Stimulated activated CD8-positive, alpha-beta memory T cell treated with anti-CD3 and anti-CD28 coated beads, Interleukin-15, amount 100 ng/mL, for 4 hours (primary cell): ENCODE results near the gene SMARCA5.

ENCODE experiments used
- DNase-seq, 2 donors: peaks; one replicate each; pipeline ENCODE4 v3.0.0-alpha.2; 2020; ENCODE audit warnings: low read depth in 2 of 2

The SMARCA5 gene

DNA sequence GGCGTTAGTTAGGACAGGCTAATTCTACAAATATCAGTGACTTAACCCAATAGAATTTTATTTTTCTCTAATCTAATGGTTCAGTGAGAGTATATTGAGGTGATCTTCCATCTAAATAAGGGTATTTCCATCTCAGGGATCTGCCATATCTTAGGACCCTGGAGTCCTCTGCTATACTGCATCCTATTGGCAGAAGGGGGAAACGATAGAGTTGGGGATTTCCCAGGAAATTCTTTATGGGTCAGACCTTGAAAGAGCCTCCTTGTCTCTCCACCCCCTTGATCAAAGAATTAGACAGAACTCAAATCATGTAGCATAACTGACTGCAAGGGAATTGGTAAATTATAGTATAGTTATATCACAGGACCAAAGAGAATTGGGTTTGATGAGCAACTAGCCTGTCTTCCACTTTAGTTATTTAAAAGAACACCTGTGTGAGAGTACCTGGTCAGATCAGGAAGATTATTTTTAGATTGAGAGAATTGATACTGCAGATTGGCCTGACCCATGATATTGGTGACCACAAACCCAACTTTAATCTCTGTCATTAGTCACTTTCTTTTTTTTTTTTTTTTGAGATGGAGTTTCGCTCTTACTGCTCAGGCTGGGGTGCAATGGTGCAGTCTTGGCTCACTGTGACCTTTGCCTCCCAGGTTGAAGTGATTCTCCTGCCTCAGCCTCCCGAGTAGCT, 25.6 kb downstream of the SMARCA5 start:
- no peak for DNase-seq

DNA sequence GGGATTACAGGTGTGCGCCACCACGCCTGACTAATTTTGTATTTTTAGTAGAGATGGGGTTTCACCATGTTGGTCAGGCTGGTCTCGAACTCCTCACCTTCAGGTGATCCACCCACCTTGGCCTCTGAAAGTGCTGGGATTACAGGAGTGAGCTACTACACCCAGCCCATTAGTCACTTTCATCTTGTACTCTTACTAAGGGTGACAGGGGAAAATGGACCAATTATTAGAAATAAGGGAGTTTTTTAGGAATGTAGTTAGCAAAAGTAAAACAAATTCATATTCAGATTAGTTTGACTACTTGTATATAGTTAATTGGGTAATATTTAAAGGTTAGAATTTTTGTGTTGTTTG, 26.1 kb downstream of the SMARCA5 start:
- DNase-seq, result no peak

DNA sequence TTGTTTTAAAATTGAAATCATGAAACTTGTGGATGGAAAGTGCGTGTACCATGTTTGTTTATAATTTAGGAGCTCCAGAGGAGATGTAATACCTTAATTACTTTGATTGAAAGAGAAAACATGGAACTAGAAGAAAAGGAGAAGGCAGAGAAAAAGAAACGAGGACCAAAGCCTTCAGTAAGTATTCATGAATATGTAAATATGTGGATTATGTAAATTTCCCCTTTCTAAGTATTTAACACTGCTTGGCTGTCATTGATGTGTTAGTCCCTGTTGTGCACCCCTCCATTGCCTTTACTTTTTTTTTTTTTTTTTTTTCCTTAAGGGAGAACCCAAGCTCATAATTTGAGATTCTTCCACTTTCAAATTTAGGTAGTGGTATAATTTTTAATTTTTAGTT, 36.4 kb downstream of the SMARCA5 start:
- DNase-seq, result no peak

DNA sequence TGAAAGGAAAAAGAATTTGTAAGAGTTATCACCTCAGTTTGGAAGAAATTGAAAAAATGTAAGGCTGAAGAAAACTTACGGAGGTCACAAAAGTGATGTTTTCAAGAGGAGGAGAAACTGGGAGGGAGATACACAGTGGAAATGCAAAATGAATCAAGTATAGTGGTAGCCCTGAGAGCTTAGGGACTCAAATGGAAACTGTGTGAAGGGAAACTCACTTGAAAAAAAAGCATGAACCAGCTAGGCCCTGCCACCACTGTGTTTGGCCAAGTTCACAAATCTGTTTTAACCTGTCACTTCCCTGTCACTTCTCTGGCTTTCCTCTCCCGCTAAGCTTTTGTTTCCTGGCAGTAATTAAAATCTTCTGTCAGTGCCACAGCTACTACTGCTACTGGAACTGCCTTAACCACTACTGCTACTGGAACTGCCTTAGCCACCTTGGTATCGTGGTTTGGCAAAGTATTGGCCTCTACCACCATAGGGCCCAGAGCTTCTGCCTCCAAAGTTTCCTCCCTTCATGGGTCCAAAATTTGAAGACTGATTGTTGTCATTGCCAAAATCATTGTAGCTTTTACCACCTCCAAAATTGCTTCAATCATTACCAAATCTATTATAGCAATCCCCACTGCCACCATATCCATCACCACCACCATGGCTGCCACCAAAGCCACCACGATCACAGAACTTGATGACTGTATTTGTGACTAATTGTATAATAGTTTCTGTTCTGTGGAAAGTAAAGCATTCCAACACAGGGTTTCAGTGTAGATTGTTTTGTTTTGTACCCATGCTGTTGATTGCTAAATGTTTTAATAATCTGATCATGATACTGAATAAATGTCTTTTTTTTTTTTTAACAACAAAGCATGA, 41.5 kb downstream of the SMARCA5 start:
- DNase-seq, result no peak

DNA sequence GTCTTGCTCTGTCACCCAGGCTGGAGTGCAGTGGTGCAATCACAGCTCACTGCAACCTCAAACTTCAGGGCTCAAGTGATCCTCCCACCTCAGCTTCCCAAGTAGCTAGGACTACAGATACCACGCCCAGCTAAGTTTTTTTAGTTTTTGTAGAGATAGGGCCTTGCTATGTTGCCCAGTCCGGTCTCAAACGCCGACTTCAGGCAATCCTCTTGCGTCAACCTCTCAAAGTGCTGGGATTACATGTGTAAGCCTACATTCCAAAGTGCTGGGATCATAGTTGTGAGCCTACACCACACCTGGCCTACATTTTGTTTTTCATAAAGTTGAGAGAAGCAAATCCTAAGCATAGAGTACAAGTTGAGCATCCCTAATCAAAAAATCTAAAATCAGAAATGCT, 42.2 kb downstream of the SMARCA5 start:
- no peak for DNase-seq

DNA sequence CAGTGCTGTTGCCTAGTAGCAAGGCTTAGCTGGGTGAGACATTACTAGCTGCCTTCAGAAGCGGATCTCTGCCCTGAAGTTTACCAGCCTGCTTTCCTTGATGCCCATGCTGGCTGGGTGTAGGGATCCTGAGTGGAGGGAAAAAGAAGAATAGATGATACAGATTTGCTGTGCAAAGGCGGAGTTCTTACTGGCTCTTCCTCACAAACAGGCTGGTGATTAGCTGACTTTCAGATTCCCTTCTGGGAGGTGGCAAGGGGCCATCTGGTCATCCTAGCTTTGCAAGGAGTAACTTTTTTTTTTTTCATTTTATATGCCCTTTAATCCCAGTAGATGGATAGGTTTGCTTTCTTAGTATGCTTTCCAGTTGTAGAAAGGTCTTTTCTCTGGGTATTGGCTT, 44.8 kb downstream of the SMARCA5 start:
- no peak for DNase-seq

DNA sequence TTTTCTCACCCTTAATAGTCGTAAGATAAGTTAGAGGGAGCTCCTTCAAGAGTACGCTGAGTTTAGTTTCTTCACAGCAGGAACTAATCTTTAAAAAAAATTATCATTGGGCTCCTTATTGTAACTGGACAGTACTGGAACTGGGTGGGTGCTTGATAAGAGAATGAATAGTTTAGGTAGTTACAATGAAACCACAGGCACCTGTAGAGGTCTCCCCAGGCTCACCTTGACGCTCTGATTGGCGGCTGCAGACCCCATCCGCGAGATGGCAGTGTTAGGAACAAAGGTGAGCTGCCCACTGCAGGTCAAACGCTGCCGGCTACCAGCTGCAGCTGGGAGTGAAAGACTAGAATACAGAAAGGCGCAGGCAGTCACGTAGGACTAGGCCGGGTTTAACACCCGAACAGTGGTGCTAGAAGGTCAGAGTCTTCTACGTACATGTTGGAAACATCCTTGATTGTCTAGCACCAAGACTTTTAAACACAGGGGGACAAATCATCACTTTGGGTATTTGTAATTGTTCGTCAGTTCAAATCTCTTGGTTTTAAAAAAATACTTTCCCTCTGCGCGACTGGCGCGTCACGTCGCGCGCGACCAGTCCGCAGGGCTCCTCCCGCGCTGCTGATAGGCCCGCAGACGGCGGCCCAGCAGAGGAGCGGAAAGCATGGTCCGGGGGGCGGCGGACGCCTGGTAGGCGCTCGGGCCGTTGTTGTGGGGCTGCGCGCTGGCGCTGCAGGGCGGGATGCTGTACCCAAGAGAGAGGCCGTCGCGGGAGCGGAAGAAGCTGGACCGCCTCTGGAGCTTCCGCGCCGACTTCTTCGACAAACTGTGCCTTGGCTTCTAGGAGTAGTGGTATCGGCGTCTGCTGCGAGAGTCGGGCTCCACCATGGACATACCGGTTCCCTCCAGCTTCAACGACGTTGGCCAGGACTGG, 45.6 kb downstream of the SMARCA5 start:
- peak; percentile 36 to 60 for DNase-seq

DNA sequence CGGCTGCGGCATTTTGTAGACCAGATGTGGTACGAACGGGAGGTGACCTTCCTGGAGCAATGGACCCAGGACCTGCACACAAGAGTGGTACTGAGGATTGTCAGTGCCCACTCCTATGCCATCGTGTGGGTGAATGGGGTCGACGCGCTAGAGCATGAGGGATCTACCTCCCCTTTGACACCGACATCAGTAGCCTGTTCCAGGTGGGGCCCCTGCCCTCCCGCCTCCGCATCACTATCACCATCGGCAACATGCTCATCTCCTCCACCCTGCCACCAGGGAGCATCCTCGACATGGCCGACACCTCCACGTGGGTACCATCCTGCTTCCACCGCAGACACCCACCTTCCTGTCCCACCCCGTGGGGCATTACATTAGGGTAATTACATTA, 46.2 kb downstream of the SMARCA5 start:
- peak in 1 of 2 donors; percentile 44 for DNase-seq

DNA sequence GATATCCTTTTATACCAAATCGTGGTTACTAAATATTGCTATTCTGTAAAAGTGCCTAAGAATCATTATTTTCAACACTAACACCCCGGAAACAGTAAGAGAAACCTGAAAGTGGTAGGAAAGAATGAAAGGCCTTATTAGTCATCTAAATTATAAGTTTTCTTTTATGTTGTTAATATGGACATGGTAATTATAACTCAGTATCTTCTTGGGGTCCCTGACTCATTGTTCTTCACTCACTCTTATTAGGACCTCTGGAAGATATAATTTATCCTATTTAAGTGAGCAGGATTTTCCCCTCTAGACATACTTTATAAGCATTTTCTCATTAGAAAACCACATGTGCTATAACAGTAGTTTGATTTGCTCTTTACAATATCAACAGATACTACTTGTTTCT, 51.0 kb downstream of the SMARCA5 start:
- no peak for DNase-seq

DNA sequence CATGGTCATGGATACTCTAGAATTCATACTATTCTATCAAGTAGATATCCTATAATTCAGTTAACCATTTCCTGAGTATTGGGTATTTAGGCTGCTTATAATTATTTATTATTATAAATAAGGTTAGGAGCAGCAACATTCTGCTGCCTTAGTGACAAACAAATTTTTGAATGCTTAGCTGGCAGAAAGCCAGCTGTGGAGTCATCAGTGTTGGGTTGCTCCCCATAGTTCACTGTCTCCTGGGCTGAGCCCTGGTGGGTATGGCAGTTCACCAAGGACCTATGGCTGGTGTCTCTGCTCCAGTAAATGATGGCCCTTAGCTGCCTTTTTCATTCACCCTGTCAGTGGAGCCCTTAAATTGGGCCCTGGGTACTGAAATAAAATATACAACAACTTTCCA, 61.8 kb downstream of the SMARCA5 start:
- no peak for DNase-seq

DNA sequence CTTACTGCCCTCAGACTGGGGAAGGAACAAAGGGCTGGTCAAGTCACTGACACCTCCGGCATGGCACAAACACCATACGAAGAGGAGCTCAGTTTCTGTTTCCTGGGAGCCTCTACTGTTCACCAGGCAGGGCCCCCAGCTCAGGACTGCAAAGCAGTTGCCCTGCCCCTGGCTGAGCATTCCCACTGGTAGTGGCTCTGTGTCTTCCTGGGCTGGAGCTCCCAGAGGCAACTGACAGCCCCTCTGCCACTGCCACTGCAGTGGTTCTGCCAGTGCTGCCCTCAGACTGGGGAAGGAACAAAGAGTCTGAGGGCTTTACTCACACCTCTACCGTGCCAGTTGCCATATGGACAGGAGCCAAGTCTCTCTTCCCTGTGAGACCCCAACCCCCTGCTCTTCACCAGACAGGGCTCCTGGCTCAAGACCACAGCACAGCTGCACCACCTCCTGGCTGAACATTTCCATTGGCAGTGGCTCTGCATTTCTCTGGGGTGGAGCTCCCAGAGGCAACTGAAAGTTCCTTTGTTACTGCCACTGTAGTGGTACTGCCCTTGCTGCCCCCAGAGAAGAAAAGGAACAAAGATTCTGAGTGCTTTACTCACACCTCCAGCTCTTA, 67.9 kb downstream of the SMARCA5 start:
- DNase-seq, result no peak

DNA sequence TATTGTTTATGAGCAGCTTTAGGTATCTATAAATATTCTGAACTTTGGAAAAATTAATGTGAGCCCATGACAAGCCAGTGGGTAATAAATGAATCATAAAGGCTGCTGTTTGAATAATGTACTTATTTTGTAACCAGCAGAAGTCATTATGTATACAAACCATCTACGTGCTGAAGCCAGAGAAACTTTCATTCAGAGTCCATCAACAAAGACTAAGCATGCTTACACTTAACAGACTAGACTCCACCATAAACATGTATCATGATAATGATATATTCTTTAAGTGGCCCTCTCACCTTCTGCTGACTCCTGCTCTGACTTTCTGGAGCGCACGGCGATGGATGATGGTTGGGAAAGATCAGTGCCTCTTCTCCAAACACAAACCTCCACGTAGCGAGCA, 72.0 kb downstream of the SMARCA5 start:
- no peak for DNase-seq

DNA sequence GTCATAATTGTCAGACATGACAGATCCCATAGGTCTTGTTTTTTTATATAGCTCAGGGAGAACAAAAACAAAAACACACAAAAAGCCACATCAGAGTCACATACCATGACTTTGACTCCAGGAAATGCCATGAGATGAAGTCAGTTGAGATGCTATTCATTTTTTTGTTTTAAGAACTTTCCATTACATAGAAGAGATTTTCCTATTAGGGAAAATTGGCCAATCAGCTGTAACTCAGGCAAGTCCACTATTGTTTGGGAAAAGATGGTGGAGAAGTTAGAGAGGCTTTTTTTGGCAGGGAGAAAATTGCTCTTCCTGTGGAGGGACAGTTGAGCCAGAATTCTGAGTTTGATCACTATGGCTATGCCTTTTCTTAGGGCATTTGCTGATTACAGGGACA, 72.6 kb downstream of the SMARCA5 start:
- no peak for DNase-seq

DNA sequence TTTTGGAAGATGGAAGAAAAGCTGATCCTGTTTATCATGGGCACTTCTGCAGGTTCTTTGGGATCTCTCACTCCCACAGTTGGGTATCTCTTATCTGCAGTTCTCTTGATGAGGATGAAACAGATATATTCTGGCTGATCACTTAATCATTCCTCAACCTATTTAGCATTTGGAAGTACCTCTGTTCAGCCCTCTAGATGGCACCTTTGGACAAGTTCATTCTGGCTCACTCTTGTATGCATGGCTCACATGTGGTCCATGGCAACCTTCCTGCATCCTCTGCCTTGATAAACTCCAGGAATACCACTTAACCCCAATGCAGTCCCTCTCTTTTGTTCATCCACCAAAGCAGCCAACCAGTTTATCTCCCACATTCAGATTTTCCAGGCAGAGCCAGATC, 74.2 kb downstream of the SMARCA5 start:
- no peak for DNase-seq

DNA sequence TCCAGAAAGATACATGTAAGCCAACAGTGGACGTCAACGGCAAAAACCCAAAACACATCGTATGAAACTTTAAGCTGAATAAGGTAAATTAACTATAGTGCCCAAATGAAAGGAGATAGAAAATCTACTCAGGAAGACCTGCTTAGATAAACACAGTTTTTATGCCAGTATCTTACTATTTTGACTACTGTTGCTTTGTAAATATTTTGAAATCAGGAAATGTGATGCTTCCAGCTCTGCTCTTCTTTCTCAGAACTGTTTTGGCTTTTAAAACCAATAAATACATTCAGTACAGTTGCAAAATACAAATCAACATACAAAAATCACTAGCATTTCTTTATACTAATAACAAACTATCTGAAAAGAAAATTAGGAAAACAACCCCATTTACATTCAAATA, 83.8 kb downstream of the SMARCA5 start:
- no peak for DNase-seq

DNA sequence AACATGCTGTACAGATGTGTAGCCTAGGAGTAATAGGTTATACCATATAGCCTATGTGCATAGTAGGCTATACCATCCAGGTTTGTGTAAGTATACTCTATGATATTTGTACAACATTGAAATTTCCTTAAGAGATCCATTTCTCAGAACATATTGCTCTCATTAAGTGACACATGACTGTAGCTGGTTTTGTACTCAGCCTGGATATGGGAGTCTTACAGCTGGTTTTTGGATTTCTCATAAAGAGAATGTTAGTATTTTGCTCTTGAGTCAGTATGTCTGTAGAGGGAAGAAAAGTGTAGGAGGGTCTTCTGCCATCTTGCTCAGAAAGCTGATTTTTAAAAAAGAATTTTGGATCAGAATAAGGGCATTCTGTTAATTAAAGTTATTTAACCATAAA, 85.3 kb downstream of the SMARCA5 start:
- no peak for DNase-seq

DNA sequence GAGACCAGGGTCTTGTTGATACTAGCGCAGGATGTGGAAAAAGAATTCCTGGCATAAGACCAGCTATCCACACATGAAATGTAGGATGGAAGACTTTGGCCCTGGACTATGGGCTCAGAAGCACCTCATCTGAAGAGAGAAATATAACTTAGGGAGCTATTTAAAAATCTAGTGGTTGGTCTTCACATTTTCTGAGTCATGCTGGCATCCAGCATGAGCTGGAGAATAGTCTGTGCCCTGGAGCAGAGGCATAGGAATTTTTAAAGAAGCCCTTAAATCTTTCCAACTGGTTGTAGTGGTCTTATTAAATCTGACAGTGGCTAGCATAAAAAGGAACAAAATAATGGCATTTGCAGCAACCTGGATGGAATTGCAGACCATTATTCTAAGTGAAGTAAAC, 86.3 kb downstream of the SMARCA5 start:
- DNase-seq, result no peak

DNA sequence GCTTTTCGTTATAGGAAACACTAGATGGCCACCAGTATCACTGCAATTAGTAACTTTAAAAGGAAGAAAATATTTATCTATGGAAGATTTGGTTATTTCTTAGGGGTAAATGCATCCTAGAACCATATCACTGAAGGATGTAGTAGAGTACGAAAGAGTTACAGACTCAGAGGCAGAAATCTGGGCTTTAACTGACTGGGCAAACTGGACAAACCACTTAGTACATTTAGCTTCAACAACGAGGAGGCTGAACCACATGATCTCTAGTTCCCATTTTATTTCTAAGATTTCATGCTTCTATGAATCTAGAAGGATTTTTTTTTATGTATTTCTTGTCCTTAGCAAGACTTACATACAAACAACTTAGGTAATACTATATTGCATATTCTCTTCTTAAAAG, 93.0 kb downstream of the SMARCA5 start:
- no peak for DNase-seq
